CD4-positive, alpha-beta T cell treated with Interleukin-10 for 1 hour (primary cell): ENCODE results near the gene HHIPL1.

ENCODE experiments used
- DNase-seq: peaks from one replicate; pipeline ENCODE4 v3.0.0-alpha.2; 2020

Gene HHIPL1

DNA sequence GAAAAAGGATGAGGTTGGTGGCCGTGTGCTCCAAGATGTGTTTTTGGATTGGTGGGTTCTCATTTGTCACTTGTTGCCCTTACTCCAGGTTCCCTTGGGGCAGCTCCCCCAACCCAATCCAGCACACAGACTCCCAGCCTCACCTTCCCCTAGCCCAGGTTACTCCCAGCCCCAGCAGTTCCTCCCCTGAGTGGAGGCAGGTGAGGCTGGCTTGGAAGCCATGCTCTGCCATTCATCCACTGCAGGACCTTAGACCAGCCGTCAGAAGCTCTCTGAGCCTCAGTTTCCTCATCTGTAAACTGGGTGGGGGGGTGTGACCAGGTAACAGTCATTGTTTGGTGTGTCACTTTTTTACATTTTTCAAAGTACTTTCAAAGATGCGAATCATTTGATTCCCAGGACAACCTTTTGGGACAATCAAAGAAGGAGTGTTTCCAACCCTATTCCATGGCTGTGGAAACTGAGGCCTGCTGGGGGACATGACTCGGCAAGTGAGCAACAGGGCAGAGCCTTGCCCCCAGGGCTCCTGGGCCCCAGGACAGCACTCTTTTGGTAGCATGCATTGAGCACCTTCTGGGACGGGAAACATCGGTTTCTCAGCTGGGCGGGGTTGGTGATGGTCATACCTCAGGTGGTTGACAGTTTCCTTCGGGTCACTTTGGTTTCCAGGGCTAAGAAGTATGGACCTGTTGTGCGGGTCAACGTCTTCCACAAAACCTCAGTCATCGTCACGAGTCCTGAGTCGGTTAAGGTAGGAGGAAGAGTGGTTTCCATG is 46.4 kb downstream of the HHIPL1 start:
- DNase-seq: no peak

GRCh38 chr14:99693918-99694317 is 49.0 kb downstream of the HHIPL1 start:
- DNase-seq: no peak

GRCh38 chr14:99696929-99697328 is 52.0 kb downstream of the HHIPL1 start:
- DNase-seq: no peak

DNA sequence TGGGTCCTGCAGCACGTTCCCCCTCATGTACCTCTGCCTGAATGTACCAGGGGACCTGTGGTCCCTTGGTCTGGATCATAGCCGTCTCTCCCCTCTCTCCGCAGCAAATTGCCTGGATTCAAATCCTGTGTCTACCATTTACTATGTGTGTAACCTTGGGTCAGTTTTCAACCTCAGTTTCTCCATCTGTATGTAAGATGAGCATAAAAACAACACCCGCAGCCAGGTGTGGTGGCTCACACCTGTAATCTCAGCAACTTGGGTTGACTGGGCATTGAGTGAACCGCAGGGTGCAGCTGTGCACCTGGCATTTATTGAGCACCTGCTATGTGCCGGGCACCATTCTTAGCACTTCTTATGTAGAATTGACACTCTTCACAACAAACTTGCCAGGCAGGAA is 53.3 kb downstream of the HHIPL1 start:
- DNase-seq: no peak

DNA sequence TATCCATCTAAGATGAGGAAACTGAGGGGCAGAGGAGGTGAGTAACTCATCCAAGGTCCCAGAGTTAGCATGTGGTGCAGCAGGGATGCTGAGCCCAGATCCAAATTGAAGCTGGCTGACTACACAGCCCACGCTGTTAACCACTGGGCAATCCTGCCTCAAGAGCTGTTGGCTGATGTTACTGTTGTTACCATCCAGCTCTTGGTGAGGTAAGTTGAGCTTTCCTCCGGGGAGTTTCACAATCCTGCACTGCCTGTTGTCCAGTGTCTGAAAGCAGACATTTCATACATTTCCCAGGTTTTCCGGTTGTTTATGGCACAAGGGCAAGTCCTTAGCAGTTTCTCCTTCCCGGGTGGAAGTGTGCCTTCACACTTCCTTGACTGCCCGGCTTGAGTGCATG is 53.7 kb downstream of the HHIPL1 start:
- no peak for DNase-seq

DNA sequence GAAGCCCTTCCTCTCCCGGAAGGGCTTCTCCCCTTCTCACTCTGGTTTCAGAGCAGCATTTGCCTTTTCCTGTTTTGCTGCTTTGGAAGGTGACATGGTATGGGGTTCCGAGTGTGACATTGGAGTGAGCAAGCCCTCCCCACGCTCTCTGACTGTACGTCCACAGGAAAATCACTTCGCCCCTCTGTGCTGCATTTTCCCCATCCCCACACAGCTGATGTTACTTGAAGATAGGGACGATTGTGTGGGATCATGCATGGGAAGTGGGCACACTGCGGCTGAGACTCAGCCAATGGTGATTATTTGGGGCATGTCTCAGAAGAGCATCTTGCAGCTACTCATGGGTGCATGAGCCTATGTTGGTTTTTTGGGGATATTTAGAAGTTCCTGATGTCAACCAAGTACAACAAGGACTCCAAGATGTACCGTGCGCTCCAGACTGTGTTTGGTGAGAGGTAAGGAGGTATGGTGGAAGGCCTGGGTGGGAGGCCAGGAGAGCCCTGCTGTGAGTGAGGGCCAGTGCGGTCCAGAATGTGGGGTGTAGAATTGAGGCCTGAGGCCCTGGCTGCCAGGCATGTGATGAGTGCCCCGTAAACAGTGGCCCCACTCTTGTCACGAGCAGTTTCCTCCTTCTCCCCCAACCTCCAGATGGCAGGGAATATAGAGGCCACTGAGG is 54.3 kb downstream of the HHIPL1 start:
- no peak for DNase-seq

GRCh38 chr14:99699861-99700260 is 54.9 kb downstream of the HHIPL1 start:
- DNase-seq: no peak

DNA sequence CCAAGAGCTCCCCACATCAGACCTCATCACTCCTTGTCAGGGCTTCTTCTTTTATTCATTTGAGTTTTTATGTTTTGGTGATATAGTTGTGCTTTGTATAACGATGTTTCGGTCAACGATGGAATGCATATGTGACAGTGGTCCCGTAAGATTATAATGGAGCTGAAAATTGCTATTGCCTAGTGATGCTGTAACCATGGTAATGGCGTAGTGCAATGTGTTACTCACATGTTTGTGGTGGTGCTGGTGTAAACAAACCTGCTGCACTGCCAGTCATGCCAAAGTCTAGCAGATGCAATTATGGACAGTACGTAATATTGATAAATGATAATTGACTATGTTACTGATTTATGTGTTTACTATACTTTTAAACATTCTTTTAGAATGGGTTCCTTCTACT is 55.5 kb downstream of the HHIPL1 start:
- no peak for DNase-seq

- no peak for DNase-seq
Observed at GRCh38 chr14:99701260-99701659, 56.3 kb downstream of the HHIPL1 start.

DNA sequence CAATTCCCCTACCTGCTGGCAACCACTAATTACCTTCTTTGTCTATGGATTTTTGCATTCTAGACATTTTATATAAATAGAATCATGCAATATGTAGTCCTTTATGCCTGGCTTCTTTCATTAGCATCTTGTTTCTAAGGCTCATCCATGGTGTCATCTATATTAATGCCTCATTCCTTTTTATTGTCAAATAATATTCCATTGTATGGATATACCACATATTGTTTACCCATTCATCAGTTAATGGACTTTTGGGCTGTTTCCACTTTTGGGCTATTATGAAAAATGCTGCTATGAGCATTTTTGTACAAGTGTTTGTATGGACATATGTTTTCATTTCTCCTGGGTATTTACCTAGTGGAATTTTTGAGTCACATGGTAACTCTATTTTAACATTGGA is 57.2 kb downstream of the HHIPL1 start:
- DNase-seq: no peak

DNA sequence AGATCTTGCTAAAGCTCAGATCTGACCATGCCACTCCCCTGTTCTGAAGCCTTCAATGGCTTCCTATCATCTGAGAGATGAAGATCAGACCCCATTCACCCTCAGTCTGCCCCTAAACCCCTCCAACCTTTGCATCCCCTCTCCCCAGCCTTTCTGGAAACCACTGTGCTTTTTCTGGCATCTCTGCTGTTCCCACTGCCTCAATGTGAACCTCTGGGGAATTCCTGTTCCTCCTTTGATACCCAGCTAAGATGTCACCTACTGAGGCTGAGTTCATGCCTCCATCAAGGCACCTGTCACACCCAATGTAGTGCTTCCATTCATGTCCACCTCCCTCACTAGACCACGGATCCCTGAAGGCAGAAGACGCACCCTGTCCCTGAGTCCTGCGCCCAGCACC is 58.5 kb downstream of the HHIPL1 start:
- DNase-seq: no peak

GRCh38 chr14:99704037-99704436 is 59.1 kb downstream of the HHIPL1 start:
- no peak for DNase-seq

DNA sequence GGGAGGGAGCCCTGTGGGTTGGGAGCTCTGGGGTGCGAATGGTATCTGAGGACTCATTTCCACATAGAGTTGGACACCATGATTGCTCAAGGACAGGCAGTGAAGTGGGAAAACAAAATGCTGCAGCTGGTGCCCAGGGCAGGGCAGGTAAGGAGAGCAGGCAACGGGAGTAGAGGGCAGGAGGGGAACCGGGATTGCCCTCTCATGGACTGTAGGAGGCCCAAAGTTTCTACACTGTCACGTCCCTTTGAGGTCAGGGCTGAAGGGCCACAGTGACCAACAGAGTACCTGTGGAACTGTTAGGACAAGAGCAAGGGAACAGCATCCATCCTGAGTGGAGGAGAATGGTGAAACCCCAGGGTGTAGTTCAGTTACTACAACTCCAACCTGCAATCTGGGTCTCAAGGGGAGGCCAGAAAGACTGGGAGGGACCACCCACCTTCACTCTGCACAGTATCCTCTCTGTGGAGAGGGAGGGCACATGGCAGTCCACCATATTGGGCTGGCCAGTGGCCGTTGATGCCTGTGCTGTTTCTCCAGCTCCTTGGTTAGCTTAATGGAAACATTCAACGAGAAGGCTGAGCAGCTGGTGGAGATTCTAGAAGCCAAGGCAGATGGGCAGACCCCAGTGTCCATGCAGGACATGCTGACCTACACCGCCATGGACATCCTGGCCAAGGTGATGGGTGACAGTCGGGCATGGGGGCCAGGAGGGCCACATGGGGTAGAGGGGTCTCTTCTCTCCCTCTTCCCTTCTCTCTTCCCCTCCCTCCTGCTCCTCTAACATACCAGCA is 61.4 kb downstream of the HHIPL1 start:
- no peak for DNase-seq

DNA sequence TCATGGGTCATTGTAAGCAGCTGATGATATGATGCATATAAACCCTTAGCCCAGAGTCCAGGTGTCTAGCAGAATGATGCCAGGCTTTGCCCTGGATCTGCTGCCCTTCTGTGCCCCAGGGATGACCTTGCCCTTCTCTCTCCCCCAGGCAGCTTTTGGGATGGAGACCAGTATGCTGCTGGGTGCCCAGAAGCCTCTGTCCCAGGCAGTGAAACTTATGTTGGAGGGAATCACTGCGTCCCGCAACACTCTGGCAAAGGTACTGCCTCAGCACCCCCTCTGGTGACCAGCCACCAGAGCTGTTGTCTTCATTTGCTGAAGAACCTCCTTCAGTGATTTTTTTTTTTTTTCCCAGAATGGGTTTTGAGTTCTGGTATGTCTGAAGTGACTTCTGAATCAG is 62.5 kb downstream of the HHIPL1 start:
- no peak for DNase-seq

- no peak for DNase-seq
Observed at GRCh38 chr14:99707921-99708320, 63.0 kb downstream of the HHIPL1 start.

DNA sequence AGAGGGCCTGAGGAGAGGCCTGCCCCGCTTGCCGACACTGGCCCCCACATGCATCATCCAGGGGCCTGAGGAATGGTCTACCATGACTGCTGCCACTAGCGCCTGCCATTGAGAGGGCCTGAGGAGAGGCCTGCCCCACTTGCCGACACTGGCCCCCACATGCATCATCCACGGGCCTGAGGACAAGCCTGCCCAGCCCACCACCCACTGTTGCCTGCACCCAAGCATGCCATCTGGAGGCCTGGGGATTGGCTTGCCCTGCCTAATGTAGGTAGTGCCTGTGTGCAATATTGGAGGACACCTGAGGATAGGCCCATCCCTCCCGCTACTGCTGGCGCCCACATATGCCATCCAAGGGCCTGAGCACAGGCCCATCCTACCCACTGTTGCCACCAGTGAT is 63.5 kb downstream of the HHIPL1 start:
- no peak for DNase-seq

DNA sequence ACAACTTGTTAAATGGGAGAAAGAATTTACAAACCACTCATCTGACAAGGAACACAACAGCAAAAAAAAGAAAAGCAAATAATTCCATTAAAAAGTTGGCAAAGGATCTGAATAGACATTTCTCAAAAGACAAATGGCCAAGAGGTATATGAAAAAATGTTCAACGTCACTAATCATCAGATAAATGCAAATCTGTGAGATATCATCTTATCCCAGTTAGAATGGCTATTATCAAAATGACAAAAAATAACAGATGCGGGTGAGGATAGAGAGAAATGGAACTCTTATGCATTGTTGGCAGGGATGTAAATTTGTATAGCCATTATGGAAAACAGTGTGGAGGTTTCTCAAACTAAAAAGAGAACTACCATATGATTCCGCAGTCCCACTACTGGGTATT is 69.0 kb downstream of the HHIPL1 start:
- DNase-seq: no peak

DNA sequence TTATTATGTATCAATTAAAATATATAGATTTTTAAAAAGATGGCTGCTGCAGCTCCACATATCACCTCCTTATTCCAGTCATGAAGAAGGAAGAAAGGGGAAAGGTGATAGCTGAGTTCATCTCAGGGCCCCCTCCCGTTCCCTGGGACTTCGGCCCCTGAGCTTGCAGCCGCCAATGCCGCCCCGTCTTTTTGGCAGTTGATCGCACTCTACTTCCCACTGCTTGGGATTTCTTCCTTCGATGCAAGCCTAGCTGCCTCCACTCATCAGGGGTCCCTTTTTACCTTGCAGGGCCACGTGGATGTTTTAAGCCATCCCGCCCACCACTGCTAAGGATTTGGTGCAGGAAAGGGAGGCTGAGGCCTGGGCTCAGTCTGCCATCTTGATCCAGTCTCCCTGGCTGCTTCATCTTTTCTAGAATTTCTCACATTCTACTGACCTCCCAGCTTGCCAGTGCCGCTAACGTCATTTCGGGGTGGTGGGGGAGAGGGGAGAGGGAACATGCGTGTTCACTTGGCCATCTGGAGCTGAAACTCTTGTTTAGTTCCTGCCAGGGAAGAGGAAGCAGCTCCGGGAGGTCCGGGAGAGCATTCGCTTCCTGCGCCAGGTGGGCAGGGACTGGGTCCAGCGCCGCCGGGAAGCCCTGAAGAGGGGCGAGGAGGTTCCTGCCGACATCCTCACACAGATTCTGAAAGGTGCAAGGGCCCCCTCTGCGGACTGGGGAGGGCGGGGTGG is 70.5 kb downstream of the HHIPL1 start:
- DNase-seq: no peak

GRCh38 chr14:99716091-99716849 is 71.3 kb downstream of the HHIPL1 start:
- DNase-seq: no peak

- DNase-seq: no peak
Observed at GRCh38 chr14:99716850-99717681, 72.1 kb downstream of the HHIPL1 start.

- no peak for DNase-seq
Observed at GRCh38 chr14:99717682-99718013, 72.7 kb downstream of the HHIPL1 start.
